HepG2 (cell line): Measurements from ENCODE around the gene WDR87. TPM values are rescaled to one million over a fixed set of nuclear protein-coding genes. Genes with fewer than 3 reads are reported as not detected.
A peak's percentile ranks its signal among the peaks of the same experiment; 100 is the strongest.

Experiments used
- GTF2F1 ChIP-seq: fragments of 150-350 bp; IDR thresholded peaks from 2 replicates; pipeline ENCODE4 v1.6.1; 2014; ENCODE audit warnings: low read length
- HOXA9 ChIP-seq: sonication (generic); formaldehyde crosslinking; IDR thresholded peaks from 2 replicates; pipeline ENCODE4 v1.8.1; 2022; ENCODE audit warnings: missing genetic modification reagents, mild to moderate bottlenecking, moderate library complexity, borderline replicate concordance
- MEF2D ChIP-seq: sonication (generic); formaldehyde crosslinking; IDR thresholded peaks from 2 replicates; pipeline ENCODE4 v1.5.1; 2020; ENCODE audit warnings: mild to moderate bottlenecking, missing genetic modification reagents
- MLXIP ChIP-seq: sonication (generic); formaldehyde crosslinking; IDR thresholded peaks from 2 replicates; pipeline ENCODE4 v1.9.0; 2021; ENCODE audit warnings: missing genetic modification reagents, borderline replicate concordance
- PAWR ChIP-seq: sonication (generic); formaldehyde crosslinking; IDR thresholded peaks from 2 replicates; pipeline ENCODE4 v1.4.0; 2020; ENCODE audit warnings: missing genetic modification reagents, mild to moderate bottlenecking, borderline replicate concordance
- RNF219 ChIP-seq: sonication (generic); formaldehyde crosslinking; IDR thresholded peaks from 2 replicates; pipeline ENCODE4 v1.5.0; 2020; ENCODE audit warnings: mild to moderate bottlenecking, missing genetic modification reagents
- SMARCC2 ChIP-seq: fragments of 450-650 bp; IDR thresholded peaks from 2 replicates; pipeline ENCODE4 v1.6.1; 2017; ENCODE audit warnings: antibody characterized with exemption, mild to moderate bottlenecking
- ZBTB1 ChIP-seq: sonication (generic); formaldehyde crosslinking; IDR thresholded peaks from 2 replicates; pipeline ENCODE4 v1.4.0; 2020; ENCODE audit warnings: missing genetic modification reagents, borderline replicate concordance
- ZFP90 ChIP-seq: sonication (generic); formaldehyde crosslinking; IDR thresholded peaks from 2 replicates; pipeline ENCODE4 v1.8.0; 2022; ENCODE audit warnings: missing genetic modification reagents, mild to moderate bottlenecking, inconsistent platforms, borderline replicate concordance
- ZMYM2 ChIP-seq: sonication (generic); formaldehyde crosslinking; IDR thresholded peaks from 2 replicates; pipeline ENCODE4 v1.8.0; 2022; ENCODE audit warnings: mild to moderate bottlenecking, missing genetic modification reagents
- ZNF18 ChIP-seq: sonication (generic); formaldehyde crosslinking; IDR thresholded peaks from 2 replicates; pipeline ENCODE4 v1.8.0; 2022; ENCODE audit warnings: mild to moderate bottlenecking, missing genetic modification reagents; ENCODE audit not compliant: insufficient replicate concordance
- ZNF547 ChIP-seq: sonication (generic); formaldehyde crosslinking; IDR thresholded peaks from 2 replicates; pipeline ENCODE4 v1.5.1; 2020; ENCODE audit warnings: mild to moderate bottlenecking, missing genetic modification reagents
- ZNF549 ChIP-seq: sonication (generic); formaldehyde crosslinking; IDR thresholded peaks from 2 replicates; pipeline ENCODE4 v1.5.0; 2020; ENCODE audit warnings: missing genetic modification reagents
- ZNF672 ChIP-seq: sonication (generic); formaldehyde crosslinking; IDR thresholded peaks from 2 replicates; pipeline ENCODE4 v1.8.1; 2022; ENCODE audit warnings: missing genetic modification reagents
- polyA plus RNA-seq, 8 experiments: library from polyadenylated mRNA; depleted of rRNA in 3 of 8; stranded (reverse) in 7 of 8; unstranded in 1 of 8; fragments of >200 nt; fragmentation: Illumina TruSeq in 4 of 8; extraction: Trizol in 4 of 8; gene quantifications; 2 replicates each; pipeline versions ENCODE4 v1.2.1 to v1.2.3, GENCODE V29; 2011 to 2016; ENCODE audit warnings: low read depth in 4 of 8, missing spikeins in 1 of 8, mixed read lengths in 1 of 8; ENCODE audit not compliant: insufficient read depth in 1 of 8
- total RNA-seq, 5 experiments: library from RNA; depleted of rRNA; stranded (reverse); fragments of >200 nt; fragmentation: Illumina TruSeq; extraction: Trizol; gene quantifications; 2 replicates each; pipeline ENCODE4 v1.2.3, GENCODE V29; 2016; ENCODE audit warnings: low read depth in 1 of 5
- TF ChIP-seq, protein P1 (sequence below): sonication (generic); formaldehyde crosslinking; conservative IDR thresholded peaks from 2 replicates; pipeline ENCODE4 v1.8.0; 2022; ENCODE audit warnings: mild to moderate bottlenecking, moderate library complexity, missing genetic modification reagents
- TF ChIP-seq, protein P2 (sequence below): sonication (generic); formaldehyde crosslinking; conservative IDR thresholded peaks from 2 replicates; pipeline ENCODE4 v1.4.0; 2020; ENCODE audit warnings: missing genetic modification reagents
- TF ChIP-seq, protein P3 (sequence below): sonication (generic); formaldehyde crosslinking; IDR thresholded peaks from 2 replicates; pipeline ENCODE4 v1.8.0; 2022; ENCODE audit warnings: missing genetic modification reagents, mild to moderate bottlenecking, inconsistent platforms, borderline replicate concordance

The WDR87 gene
- total and polyA plus RNA-seq, 2 of the 13 experiments (the other 11 are each of a cell fraction or from before 2014, with no cell fraction given): not detected

DNA sequence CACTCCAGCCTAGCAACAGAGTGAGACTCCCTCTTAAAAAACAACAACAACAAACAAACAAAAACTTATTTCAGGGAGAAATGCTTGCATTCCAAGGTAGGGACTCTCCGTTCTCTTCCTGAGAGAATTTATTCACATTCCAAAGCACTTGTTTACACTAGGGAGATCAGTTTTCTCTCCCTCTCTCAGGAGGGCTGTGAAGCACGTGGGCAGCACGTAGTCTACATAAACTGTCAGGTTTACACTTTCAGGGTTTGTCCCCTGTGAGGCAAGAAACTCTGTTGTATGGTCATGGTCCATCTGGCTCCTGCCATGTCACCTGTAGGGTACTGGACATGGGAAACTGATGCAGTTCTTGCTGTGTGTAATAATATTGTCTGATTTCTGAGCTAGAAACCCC, 31.6 kb downstream of the WDR87 start (continued):
- TF ChIP-seq RNF219 (CRISPR knock-in tag) (no peak), ZNF672 (CRISPR knock-in tag) (no peak), ZNF547 (CRISPR knock-in tag) (no peak), ZNF549 (CRISPR knock-in tag) (no peak), ZMYM2 (CRISPR knock-in tag) (no peak), PAWR (CRISPR knock-in tag) (no peak), GTF2F1 (no peak), HOXA9 (CRISPR knock-in tag) (no peak), ZBTB1 (no peak), MEF2D (CRISPR knock-in tag) (peak; percentile 49; the same call in 1 of the 2 replicates), MLXIP (CRISPR knock-in tag) (peak; percentile 91), ZFP90 (CRISPR knock-in tag) (no peak), SMARCC2 (no peak), ZNF18 (CRISPR knock-in tag) (no peak)
- TF ChIP-seq, protein P1, sequence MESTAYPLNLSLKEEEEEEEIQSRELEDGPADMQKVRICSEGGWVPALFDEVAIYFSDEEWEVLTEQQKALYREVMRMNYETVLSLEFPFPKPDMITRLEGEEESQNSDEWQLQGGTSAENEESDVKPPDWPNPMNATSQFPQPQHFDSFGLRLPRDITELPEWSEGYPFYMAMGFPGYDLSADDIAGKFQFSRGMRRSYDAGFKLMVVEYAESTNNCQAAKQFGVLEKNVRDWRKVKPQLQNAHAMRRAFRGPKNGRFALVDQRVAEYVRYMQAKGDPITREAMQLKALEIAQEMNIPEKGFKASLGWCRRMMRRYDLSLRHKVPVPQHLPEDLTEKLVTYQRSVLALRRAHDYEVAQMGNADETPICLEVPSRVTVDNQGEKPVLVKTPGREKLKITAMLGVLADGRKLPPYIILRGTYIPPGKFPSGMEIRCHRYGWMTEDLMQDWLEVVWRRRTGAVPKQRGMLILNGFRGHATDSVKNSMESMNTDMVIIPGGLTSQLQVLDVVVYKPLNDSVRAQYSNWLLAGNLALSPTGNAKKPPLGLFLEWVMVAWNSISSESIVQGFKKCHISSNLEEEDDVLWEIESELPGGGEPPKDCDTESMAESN: no peak
- TF ChIP-seq, protein P2, sequence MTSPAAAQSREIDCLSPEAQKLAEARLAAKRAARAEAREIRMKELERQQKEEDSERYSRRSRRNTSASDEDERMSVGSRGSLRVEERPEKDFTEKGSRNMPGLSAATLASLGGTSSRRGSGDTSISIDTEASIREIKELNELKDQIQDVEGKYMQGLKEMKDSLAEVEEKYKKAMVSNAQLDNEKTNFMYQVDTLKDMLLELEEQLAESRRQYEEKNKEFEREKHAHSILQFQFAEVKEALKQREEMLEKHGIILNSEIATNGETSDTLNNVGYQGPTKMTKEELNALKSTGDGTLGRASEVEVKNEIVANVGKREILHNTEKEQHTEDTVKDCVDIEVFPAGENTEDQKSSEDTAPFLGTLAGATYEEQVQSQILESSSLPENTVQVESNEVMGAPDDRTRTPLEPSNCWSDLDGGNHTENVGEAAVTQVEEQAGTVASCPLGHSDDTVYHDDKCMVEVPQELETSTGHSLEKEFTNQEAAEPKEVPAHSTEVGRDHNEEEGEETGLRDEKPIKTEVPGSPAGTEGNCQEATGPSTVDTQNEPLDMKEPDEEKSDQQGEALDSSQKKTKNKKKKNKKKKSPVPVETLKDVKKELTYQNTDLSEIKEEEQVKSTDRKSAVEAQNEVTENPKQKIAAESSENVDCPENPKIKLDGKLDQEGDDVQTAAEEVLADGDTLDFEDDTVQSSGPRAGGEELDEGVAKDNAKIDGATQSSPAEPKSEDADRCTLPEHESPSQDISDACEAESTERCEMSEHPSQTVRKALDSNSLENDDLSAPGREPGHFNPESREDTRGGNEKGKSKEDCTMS (CRISPR knock-in tag): no peak
- TF ChIP-seq, protein P3, sequence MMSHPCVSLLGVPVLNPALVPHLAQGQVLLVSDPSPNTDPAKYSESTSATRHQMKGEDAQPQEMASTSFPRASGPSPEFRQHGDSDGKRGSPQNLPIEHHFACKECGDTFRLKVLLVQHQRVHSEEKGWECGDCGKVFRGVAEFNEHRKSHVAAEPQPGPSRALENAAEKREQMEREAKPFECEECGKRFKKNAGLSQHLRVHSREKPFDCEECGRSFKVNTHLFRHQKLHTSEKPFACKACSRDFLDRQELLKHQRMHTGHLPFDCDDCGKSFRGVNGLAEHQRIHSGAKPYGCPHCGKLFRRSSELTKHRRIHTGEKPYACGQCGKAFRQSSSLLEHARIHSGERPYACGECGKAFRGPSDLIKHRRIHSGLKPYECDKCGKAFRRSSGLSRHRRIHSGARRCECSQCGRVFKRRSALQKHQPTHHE (CRISPR knock-in tag): no peak
